HG03439 (cell line): ENCODE results near the gene RRP15.

Experiments
- ATAC-seq: cut with Tn5 transposase; IDR thresholded peaks from one replicate; pipeline ENCODE4 v1.9.1; 2021; ENCODE audit warnings: mild to moderate bottlenecking, moderate library complexity; ENCODE audit not compliant: unreplicated experiment

Gene RRP15

DNA sequence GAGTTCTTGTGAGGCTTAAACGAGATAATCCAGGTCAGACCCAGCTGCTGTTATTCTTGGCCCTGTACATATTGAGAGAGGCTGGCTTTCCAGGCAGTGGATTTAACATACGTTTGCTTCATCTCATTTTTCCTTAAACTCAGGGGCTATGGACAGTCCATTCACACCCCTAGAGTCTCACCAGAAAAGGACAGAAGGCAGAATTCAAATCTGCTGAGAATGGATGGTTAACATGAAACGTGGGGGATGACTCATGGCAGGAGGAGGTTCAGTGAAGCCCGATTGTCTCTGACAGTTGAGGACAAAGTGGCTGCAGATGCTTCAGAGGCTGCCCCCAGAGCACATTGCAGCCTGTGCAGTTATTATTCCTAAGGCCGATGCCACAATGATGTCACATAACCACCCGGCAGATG is 99.5 kb downstream of the RRP15 start:
- no peak for ATAC-seq
